ENCODE measurements around the gene OTOF. TPM values are rescaled to one million over a fixed set of nuclear protein-coding genes. Genes with fewer than 3 reads are reported as not detected.

Gene OTOF
- total and polyA plus RNA-seq, 2 of the 13 experiments (the other 11 are each of a cell fraction or from before 2014, with no cell fraction given) = 0.04 TPM; not detected in 1

DNA sequence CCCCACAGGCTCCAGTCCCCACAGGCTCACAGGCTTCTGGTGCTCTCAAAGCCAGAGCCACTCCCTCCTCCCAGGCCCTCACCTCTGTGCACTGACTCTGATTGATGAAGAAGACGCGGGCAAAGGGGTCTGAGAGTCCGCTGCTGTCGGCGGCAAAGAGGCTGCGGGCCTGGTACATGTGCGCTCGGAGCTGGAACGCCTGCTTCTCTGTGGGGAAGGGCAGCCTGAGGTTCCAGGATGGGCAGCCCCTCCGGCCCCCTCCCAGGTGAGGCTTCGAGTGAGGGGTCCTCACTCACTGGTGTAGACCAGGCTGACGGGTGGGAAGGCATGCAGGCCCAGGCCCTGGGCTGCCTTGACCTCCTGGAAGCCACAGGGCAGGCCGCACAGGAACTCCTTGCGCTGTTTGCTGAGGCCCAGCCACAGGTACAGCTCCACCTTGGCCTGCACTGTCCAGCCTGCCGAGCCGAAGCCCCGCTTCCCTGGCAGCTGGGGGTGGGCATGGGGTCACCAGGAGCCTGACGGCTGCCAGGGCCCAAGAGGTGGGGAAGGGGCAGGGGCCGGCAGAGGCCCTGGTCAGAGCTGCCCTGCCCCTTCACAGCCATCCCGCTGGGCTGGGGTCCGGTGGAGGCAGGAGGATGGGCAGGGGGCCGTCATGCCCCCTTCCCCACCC lies 2.0 kb downstream of the OTOF start:
- no peak for DNase-seq (ENCODE audit: low spot score)
- in situ Hi-C loops (cut with HindIII; ENCODE audit: extremely low pct_ligation_motif_present, low pct_unique_long_range_greater_than_20kb) = no loop called here
- H2AFZ ChIP-seq (ENCODE audit: low read length) = no peak overlapping the region
- POLR2A ChIA-PET = no interaction called here
- CTCF ChIA-PET (ENCODE audit: low intra/inter-chr PET ratio, low total read pairs) = no interaction called here
- intact Hi-C loops (cut with micrococcal nuclease; ENCODE audit: unreplicated experiment) = no loop called here
- no peak overlapping the region for H3K9ac ChIP-seq (ENCODE audit: insufficient read depth, low read depth, low read length)
- no peak overlapping the region for H3K4me3 ChIP-seq (replicated peaks in 1 of 3; ENCODE audit: insufficient read depth in 1 of 3, low read depth in 2 of 3, low read length in 3 of 3)
- H3K4me2 ChIP-seq (ENCODE audit: low read depth, low read length) = no peak overlapping the region
- peaks cover 0 to 9% of the 10 kb centered on the region in 2 experiments; a peak in 3 of 5 replicates for H3K27me3 ChIP-seq (ENCODE audit: control insufficient read depth in 1 of 2, insufficient read depth in 2 of 2, low read length in 2 of 2)
- WGBS (ENCODE audit: low lambda C conversion rate) = 68% methylated on average over 13 of the region's 22 CpGs
- H3K4me1 ChIP-seq (ENCODE audit: insufficient read depth, low read length) = peaks cover 16% of the 10 kb centered on the region
- no peak overlapping the region for H3K27ac ChIP-seq (ENCODE audit: extremely low read length, insufficient read depth, low read length)
- no peaks in the 10 kb centered on the region for H4K20me1 ChIP-seq (ENCODE audit: insufficient read depth, low read length)
- H3K79me2 ChIP-seq (ENCODE audit: insufficient read depth, low read length) = no peaks in the 10 kb centered on the region
- no peak for TF ChIP-seq ZKSCAN8 (CRISPR knock-in tag; IDR thresholded peaks at IDR 0.05; ENCODE audit: borderline replicate concordance)
- TF ChIP-seq, protein P1, sequence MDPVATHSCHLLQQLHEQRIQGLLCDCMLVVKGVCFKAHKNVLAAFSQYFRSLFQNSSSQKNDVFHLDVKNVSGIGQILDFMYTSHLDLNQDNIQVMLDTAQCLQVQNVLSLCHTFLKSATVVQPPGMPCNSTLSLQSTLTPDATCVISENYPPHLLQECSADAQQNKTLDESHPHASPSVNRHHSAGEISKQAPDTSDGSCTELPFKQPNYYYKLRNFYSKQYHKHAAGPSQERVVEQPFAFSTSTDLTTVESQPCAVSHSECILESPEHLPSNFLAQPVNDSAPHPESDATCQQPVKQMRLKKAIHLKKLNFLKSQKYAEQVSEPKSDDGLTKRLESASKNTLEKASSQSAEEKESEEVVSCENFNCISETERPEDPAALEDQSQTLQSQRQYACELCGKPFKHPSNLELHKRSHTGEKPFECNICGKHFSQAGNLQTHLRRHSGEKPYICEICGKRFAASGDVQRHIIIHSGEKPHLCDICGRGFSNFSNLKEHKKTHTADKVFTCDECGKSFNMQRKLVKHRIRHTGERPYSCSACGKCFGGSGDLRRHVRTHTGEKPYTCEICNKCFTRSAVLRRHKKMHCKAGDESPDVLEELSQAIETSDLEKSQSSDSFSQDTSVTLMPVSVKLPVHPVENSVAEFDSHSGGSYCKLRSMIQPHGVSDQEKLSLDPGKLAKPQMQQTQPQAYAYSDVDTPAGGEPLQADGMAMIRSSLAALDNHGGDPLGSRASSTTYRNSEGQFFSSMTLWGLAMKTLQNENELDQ (CRISPR knock-in tag; IDR thresholded peaks at IDR 0.05; ENCODE audit: borderline replicate concordance) = no peak
- peak; percentile 93 for TF ChIP-seq HNRNPK (IDR thresholded peaks at IDR 0.05; ENCODE audit: low read depth, low read length, poor library complexity, severe bottlenecking)
- no peak for TF ChIP-seq MYC (CRISPR knock-in tag; IDR thresholded peaks at IDR 0.05; ENCODE audit: borderline replicate concordance)
- no peak for TF ChIP-seq ZNF33A (CRISPR knock-in tag; IDR thresholded peaks at IDR 0.05; ENCODE audit: borderline replicate concordance)
- TF ChIP-seq, protein P2, sequence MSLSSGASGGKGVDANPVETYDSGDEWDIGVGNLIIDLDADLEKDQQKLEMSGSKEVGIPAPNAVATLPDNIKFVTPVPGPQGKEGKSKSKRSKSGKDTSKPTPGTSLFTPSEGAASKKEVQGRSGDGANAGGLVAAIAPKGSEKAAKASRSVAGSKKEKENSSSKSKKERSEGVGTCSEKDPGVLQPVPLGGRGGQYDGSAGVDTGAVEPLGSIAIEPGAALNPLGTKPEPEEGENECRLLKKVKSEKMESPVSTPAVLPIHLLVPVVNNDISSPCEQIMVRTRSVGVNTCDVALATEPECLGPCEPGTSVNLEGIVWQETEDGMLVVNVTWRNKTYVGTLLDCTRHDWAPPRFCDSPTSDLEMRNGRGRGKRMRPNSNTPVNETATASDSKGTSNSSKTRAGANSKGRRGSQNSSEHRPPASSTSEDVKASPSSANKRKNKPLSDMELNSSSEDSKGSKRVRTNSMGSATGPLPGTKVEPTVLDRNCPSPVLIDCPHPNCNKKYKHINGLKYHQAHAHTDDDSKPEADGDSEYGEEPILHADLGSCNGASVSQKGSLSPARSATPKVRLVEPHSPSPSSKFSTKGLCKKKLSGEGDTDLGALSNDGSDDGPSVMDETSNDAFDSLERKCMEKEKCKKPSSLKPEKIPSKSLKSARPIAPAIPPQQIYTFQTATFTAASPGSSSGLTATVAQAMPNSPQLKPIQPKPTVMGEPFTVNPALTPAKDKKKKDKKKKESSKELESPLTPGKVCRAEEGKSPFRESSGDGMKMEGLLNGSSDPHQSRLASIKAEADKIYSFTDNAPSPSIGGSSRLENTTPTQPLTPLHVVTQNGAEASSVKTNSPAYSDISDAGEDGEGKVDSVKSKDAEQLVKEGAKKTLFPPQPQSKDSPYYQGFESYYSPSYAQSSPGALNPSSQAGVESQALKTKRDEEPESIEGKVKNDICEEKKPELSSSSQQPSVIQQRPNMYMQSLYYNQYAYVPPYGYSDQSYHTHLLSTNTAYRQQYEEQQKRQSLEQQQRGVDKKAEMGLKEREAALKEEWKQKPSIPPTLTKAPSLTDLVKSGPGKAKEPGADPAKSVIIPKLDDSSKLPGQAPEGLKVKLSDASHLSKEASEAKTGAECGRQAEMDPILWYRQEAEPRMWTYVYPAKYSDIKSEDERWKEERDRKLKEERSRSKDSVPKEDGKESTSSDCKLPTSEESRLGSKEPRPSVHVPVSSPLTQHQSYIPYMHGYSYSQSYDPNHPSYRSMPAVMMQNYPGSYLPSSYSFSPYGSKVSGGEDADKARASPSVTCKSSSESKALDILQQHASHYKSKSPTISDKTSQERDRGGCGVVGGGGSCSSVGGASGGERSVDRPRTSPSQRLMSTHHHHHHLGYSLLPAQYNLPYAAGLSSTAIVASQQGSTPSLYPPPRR (CRISPR knock-in tag; IDR thresholded peaks at IDR 0.05; ENCODE audit: borderline replicate concordance) = no peak
- TF ChIP-seq ZNF460 (CRISPR knock-in tag; IDR thresholded peaks at IDR 0.05; ENCODE audit: borderline replicate concordance) = no peak
- 0 out of 2 replicates have a peak, but pooled peaks have one; percentile 81 for TF ChIP-seq PCBP1 (IDR thresholded peaks at IDR 0.05; ENCODE audit: borderline replicate concordance, low read depth, low read length)
- no peak for TF ChIP-seq ZNF143 (CRISPR knock-in tag; IDR thresholded peaks at IDR 0.05)
- no peak for TF ChIP-seq NFE2L1 (CRISPR knock-in tag; IDR thresholded peaks at IDR 0.05; ENCODE audit: borderline replicate concordance)
- no peak for ATAC-seq
- no peak for FAIRE-seq
- no peaks in the 10 kb centered on the region for H3K9me3 ChIP-seq (ENCODE audit: low read length)
- no TSS peak for BruUV-seq (replicated peaks)
- H3K36me3 ChIP-seq (replicated peaks in 1 of 2; ENCODE audit: control insufficient read depth in 1 of 2, insufficient read depth in 2 of 2, low read length in 2 of 2) = no peaks in the 10 kb centered on the region

All from HepG2 (cell line).